Tibial artery (tissue), 4 donors: Measurements from ENCODE around the gene CAPN6.

Experiments used
- DNase-seq, 2 donors: peaks; one replicate each; pipeline ENCODE4 v3.0.0-alpha.2; 2019
- H3K27ac ChIP-seq, 2 donors: fragments of 200-600 bp; sonication (generic) in 1 of 2; 1 replicate in 1 of 2; 2 replicates in 1 of 2; pipeline ENCODE4 v1.5.1; 2018 to 2019; ENCODE audit warnings: mild to moderate bottlenecking in 1 of 2
- H3K27me3 ChIP-seq, 2 donors: fragments of 200-600 bp; sonication (generic) in 1 of 2; one replicate each; pipeline versions ENCODE4 v1.5.1 to v1.6.0; 2016 to 2019
- H3K36me3 ChIP-seq, 3 donors: fragments of 200-600 bp; sonication (generic) in 2 of 3; one replicate each; pipeline ENCODE4 v1.5.1; 2016 to 2019; ENCODE audit warnings: mild to moderate bottlenecking in 2 of 3
- H3K4me1 ChIP-seq, 4 donors: fragments of 200-600 bp; sonication (generic) in 2 of 4; 1 replicate in 3 of 4; 2 replicates in 1 of 4; pipeline ENCODE4 v1.5.1; 2016 to 2019
- H3K4me3 ChIP-seq, 2 donors: fragments of 200-600 bp; sonication (generic) in 1 of 2; 1 replicate in 1 of 2; 2 replicates in 1 of 2; pipeline ENCODE4 v1.5.1; 2018 to 2019; ENCODE audit warnings: mild to moderate bottlenecking in 2 of 2
- H3K9me3 ChIP-seq, 3 donors: fragments of 200-600 bp; sonication (generic) in 1 of 3; one replicate each; pipeline ENCODE4 v1.5.1; 2016 to 2019
- intact Hi-C: fragments of 100-400 bp; cut with DNase I; formaldehyde crosslinking; loops from one replicate; pipeline ENCODE4 v1.15.0; 2023; ENCODE audit warnings: low total_unique reads
- TF ChIP-seq, protein P1 (sequence below), 2 experiments: fragments of 200-600 bp in 1 of 2; fragments of 450-650 bp in 1 of 2; IDR thresholded peaks; one replicate each; pipeline ENCODE4 v1.5.1; 2017 to 2019; ENCODE audit warnings: antibody characterized with exemption in 2 of 2, mild to moderate bottlenecking in 1 of 2, moderate library complexity in 1 of 2

CAPN6 gene

GRCh38 chrX:111268506-111268905 lies 1.8 kb downstream of the CAPN6 start:
- intact Hi-C loops: no loop called here
- H3K36me3 ChIP-seq: no peaks in the 10 kb centered on the region
- TF ChIP-seq, protein P1, sequence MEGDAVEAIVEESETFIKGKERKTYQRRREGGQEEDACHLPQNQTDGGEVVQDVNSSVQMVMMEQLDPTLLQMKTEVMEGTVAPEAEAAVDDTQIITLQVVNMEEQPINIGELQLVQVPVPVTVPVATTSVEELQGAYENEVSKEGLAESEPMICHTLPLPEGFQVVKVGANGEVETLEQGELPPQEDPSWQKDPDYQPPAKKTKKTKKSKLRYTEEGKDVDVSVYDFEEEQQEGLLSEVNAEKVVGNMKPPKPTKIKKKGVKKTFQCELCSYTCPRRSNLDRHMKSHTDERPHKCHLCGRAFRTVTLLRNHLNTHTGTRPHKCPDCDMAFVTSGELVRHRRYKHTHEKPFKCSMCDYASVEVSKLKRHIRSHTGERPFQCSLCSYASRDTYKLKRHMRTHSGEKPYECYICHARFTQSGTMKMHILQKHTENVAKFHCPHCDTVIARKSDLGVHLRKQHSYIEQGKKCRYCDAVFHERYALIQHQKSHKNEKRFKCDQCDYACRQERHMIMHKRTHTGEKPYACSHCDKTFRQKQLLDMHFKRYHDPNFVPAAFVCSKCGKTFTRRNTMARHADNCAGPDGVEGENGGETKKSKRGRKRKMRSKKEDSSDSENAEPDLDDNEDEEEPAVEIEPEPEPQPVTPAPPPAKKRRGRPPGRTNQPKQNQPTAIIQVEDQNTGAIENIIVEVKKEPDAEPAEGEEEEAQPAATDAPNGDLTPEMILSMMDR (IDR thresholded peaks at IDR 0.05): no peak
- DNase-seq: no peak
- no peaks in the 10 kb centered on the region for H3K9me3 ChIP-seq
- no peak overlapping the region for H3K27ac ChIP-seq
- H3K4me1 ChIP-seq: no peaks in the 10 kb centered on the region
- H3K4me3 ChIP-seq: no peak overlapping the region
- H3K27me3 ChIP-seq: no peaks in the 10 kb centered on the region

DNA sequence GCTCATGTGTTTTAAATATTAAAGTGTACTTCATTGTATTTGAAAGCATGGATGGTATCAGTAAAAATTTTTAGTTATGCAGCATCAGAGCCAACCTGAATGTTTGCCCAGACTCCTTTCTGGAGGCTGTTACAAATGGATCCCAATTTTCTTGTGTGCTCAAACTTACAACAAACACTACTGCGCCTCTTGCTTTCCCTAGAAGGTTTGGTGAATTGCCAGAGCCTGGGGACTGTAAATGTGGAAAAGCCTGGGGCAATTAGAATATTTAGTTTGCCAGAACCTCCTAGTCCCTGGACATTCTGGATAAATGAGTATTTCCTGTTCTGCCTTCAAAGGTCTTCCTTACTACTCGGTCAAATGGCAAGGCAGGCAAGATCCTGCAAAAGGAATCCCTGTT lies 4.8 kb downstream of the CAPN6 start:
- intact Hi-C loops: no loop called here
- H3K9me3 ChIP-seq: no peaks in the 10 kb centered on the region
- H3K27me3 ChIP-seq: no peaks in the 10 kb centered on the region
- H3K27ac ChIP-seq: no peak overlapping the region
- no peak overlapping the region for H3K4me3 ChIP-seq
- TF ChIP-seq, protein P1 (IDR thresholded peaks at IDR 0.05): no peak
- no peaks in the 10 kb centered on the region for H3K36me3 ChIP-seq
- no peaks in the 10 kb centered on the region for H3K4me1 ChIP-seq
- no peak for DNase-seq

GRCh38 chrX:111264385-111264784 lies 5.9 kb downstream of the CAPN6 start:
- TF ChIP-seq, protein P1 (IDR thresholded peaks at IDR 0.05): no peak
- Histone ChIP-seq H3K9me3 (no peaks in the 10 kb centered on the region), H3K4me1 (no peaks in the 10 kb centered on the region), H3K4me3 (no peak overlapping the region), H3K27me3 (no peaks in the 10 kb centered on the region), H3K27ac (no peak overlapping the region), H3K36me3 (no peaks in the 10 kb centered on the region)
- intact Hi-C loops: no loop called here
- DNase-seq: no peak

DNA sequence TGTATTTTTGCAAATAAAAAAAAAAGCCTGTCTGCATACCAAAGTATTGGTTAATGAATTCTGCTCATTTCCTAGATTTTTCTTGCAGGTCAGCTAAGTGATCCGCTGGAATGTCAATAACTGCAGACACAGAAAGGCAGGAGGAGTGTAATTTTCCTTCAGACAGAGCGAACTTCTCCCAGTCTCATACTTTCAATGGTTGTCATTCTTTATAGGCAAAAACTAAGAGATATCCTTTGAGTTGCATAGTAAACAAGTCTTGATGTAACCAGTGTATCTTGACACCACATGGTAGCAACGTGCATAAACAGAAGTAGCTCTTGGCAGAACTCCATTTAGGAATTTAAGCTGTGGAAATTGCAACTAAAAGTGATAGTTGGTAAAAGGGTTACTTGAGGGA lies 8.2 kb downstream of the CAPN6 start:
- Histone ChIP-seq H3K9me3 (no peaks in the 10 kb centered on the region), H3K4me3 (no peak overlapping the region), H3K27ac (no peak overlapping the region), H3K27me3 (no peaks in the 10 kb centered on the region), H3K36me3 (no peaks in the 10 kb centered on the region), H3K4me1 (no peaks in the 10 kb centered on the region)
- DNase-seq: no peak
- TF ChIP-seq, protein P1 (IDR thresholded peaks at IDR 0.05): no peak
- intact Hi-C loops: no loop called here

DNA sequence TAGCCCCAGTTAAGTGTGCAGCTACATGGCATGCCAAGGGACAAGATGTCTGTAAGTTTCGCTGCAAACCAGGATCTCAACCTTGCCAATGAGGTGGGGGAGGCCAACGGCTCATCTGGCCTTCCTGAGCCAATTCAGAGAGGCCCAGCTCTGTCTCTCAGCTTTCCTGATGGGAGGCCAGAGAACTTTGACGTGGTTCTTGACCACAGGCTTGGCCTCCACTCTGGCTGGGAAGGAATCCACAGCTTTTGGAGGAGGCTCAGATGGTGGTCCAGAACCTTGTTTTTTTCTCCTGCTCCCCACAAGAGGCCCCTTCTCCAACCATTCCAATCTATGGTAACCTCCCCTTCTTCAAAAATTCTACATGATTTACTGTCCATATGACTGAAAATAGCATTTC lies 9.8 kb downstream of the CAPN6 start:
- H3K27me3 ChIP-seq: no peaks in the 10 kb centered on the region
- intact Hi-C loops: no loop called here
- no peaks in the 10 kb centered on the region for H3K36me3 ChIP-seq
- H3K9me3 ChIP-seq: no peaks in the 10 kb centered on the region
- no peak overlapping the region for H3K4me3 ChIP-seq
- DNase-seq: no peak
- no peaks in the 10 kb centered on the region for H3K4me1 ChIP-seq
- no peak overlapping the region for H3K27ac ChIP-seq
- TF ChIP-seq, protein P1 (IDR thresholded peaks at IDR 0.05): no peak

DNA sequence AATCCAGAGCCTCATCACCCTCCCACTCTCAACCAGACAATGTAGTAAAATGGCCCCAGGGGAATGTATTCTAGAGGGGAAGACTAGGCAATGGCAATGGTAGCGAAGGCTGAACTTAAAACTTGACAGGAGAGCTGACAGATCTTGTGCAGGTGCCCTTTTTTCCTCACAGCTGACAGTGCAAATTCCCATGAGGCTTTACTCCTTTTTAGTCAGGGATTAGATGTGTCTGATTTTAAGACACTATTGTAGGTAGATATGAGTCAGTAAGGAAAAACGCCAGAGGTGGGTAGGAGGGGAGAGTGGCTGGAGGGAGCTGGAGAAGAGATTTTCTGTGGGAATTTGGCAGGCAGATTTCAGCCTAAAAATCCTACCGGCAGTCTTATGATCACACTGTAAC lies 10.7 kb downstream of the CAPN6 start:
- Histone ChIP-seq H3K36me3 (no peaks in the 10 kb centered on the region), H3K27ac (no peak overlapping the region), H3K4me3 (no peak overlapping the region), H3K4me1 (no peaks in the 10 kb centered on the region), H3K9me3 (no peaks in the 10 kb centered on the region), H3K27me3 (no peaks in the 10 kb centered on the region)
- TF ChIP-seq, protein P1 (IDR thresholded peaks at IDR 0.05): no peak
- intact Hi-C loops: no loop called here
- DNase-seq: no peak
